GM12872 (cell line): ENCODE measurements around the gene CCDC178.

Source experiments
- TF ChIP-seq, protein P1 (sequence below): IDR thresholded peaks from 3 replicates; pipeline ENCODE4 v1.5.1; 2011; ENCODE audit warnings: low read depth, mild to moderate bottlenecking, low read length, moderate library complexity; ENCODE audit not compliant: insufficient read depth

Gene CCDC178

DNA sequence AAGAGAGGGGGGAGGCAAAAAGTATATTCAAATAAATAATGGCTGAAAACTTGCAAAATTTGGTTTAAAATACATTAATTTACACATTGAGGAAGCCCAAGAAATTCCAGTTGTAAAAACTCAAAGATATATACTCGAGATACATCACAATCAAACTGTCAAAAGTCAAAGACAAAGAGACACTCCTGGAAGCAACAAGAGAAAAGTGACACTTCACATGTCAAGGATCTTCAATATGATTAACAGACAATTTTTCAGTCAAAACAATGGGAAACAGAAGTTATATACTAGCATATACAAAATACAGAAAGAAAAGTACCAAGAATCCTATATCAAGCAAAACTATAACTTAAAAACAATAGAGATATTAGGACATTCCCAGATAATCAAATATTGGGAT, 170.2 kb downstream of the CCDC178 start:
- TF ChIP-seq, protein P1, sequence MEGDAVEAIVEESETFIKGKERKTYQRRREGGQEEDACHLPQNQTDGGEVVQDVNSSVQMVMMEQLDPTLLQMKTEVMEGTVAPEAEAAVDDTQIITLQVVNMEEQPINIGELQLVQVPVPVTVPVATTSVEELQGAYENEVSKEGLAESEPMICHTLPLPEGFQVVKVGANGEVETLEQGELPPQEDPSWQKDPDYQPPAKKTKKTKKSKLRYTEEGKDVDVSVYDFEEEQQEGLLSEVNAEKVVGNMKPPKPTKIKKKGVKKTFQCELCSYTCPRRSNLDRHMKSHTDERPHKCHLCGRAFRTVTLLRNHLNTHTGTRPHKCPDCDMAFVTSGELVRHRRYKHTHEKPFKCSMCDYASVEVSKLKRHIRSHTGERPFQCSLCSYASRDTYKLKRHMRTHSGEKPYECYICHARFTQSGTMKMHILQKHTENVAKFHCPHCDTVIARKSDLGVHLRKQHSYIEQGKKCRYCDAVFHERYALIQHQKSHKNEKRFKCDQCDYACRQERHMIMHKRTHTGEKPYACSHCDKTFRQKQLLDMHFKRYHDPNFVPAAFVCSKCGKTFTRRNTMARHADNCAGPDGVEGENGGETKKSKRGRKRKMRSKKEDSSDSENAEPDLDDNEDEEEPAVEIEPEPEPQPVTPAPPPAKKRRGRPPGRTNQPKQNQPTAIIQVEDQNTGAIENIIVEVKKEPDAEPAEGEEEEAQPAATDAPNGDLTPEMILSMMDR, result no peak

DNA sequence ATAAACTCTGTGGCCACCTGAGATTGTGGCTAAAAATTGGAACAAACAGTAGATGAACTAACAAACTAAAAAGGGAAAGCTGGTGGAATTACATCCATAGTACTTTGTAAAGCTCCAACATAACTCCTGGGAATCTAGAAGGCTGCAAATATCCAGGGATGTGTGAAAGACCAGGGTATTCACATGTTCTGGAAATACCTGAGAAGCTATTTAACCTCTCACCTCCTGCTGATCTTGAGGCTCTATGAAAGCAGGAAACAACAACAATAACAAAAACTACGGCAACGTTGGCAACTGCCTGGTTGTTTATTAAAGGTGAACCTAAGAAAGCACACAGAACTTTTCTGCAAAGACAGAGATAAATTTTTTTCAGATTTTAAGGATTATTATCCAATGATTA, 171.3 kb downstream of the CCDC178 start:
- TF ChIP-seq, protein P1, result no peak

- TF ChIP-seq, protein P1, result no peak
Observed at GRCh38 chr18:33264566-33264965, 176.0 kb downstream of the CCDC178 start.

- TF ChIP-seq, protein P1, result no peak
Observed at GRCh38 chr18:33239298-33239697, 201.2 kb downstream of the CCDC178 start.

DNA sequence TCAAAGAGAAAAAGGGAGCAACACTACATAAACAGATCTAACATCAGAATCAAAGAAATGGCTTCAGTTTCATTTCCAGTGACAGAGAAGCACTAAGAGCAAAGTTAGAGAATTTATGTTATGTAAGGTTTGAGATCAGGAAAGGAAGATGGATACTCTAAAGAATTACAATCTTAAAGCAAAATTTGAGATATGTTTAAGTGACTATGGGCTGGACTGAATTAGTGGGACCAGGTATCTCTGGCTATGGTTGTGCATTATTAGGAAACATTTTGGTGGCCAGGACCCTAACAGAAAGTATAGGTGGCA, 208.2 kb downstream of the CCDC178 start:
- TF ChIP-seq, protein P1, result no peak

DNA sequence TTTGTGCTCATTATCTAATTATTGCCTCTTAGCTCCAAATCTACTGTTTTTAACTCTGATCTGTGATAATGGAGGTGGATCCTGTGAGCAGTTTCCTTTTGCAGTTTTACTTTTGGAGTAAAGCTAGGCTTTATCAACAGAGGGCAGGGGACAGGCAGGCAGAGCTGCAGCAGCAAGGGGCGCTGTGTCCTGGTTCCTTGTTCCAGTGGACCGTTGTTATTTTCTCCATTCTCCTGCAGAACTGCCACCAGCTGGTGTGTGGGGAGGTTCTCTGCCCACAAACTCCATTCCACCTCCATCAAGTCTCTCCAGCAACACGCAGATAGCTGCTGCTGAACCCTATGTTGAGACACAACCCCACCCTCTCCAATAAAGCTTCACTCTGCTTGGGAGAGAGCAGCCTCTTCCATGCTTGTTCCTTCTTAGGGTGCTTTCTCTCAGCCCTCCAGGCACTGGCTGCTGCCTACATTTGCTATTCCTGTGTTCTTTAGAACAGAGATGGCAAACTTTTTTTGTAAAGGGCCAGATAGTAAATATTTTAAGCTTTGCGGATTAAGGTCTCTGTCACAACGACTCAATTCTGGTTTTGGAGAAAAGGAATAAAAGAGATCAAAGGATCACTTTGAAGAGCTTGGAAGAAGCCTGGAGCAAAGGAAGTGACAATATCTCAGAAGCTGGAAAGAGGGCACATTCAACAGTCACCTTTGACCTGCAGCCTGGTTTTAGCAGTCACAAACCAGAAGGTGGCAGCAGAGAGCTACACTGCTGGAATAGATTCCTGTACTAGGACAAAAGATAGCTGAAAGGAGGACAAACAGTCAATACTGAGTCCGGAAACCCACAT, 208.8 kb downstream of the CCDC178 start:
- TF ChIP-seq, protein P1, result peak; percentile 96

DNA sequence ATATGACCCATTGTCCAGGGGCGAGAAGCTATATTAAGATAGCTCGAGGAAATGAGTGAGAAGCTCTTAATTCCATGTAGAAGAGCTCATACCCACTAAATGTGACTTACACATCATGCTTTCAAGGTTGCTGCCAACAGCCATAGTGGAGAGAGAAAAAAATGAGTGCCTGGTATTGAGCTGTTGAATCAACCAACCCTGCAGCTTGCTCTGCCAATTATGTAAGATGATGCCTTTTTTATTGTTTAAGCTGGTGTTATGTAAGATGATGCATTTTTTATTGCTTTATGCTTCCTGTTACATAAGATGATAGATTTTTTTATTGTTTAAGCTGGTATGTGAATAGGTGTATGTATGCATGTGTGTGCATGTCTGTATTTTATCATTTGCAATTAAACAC, 228.2 kb downstream of the CCDC178 start:
- TF ChIP-seq, protein P1, result no peak
